Colonic mucosa (tissue), 4 donors: ENCODE data around the gene GATA5. TPM values are rescaled to one million over a fixed set of nuclear protein-coding genes. Genes with fewer than 3 reads are reported as not detected.
"Not testable (repeated sequence)": the region's sequence is repeated elsewhere in the genome, so short reads cannot be mapped to it uniquely, and the experiment has no call there.

Experiments used
- DNase-seq: peaks from one replicate; pipeline ENCODE4 v3.0.0-alpha.2; 2020
- H3K27ac ChIP-seq: fragments of 200-600 bp; one replicate; pipeline ENCODE4 v1.8.0; 2021
- H3K27me3 ChIP-seq: fragments of 200-600 bp; one replicate; pipeline ENCODE4 v1.8.0; 2021
- H3K36me3 ChIP-seq: fragments of 200-600 bp; one replicate; pipeline ENCODE4 v1.8.0; 2021
- H3K4me1 ChIP-seq: fragments of 200-600 bp; one replicate; pipeline ENCODE4 v1.8.0; 2021; ENCODE audit warnings: mild to moderate bottlenecking
- H3K4me3 ChIP-seq: fragments of 200-600 bp; one replicate; pipeline ENCODE4 v1.8.0; 2021
- H3K9ac ChIP-seq, 2 donors: one replicate each; pipeline ENCODE4 v1.7.0; 2013; ENCODE audit warnings: control low read depth in 2 of 2, low read depth in 2 of 2, low read length in 2 of 2
- H3K9me3 ChIP-seq: fragments of 200-600 bp; one replicate; pipeline ENCODE4 v1.8.0; 2021
- intact Hi-C: fragments of 100-400 bp; cut with DNase I; formaldehyde crosslinking; loops from one replicate; pipeline ENCODE4 v1.14.1; 2022
- total RNA-seq, 2 donors: library from RNA; stranded (reverse); fragmentation: NEBNext Ultra II Directional in 1 of 2; extraction: Animal tissue kit (Norgen Biotek cat#: 25700) in 1 of 2; gene quantifications; one replicate each; pipeline ENCODE4 v1.2.1, GENCODE V29; 2021
- TF ChIP-seq, protein P1 (sequence below): fragments of 200-600 bp; IDR thresholded peaks from one replicate; pipeline ENCODE4 v1.8.0; 2022; ENCODE audit warnings: antibody characterized with exemption, mild to moderate bottlenecking
- donor health status: healthy.
- donor health status: DM: no; HTN: no; CAD: no.
- donor health status: DM: no; HTN: no; CAD: no.

GATA5 gene
- total RNA-seq, 2 donors from 2014 or later, result 0.10 TPM; not detected in 1

GRCh38 chr20:62492711-62493110, 16.9 kb upstream of the GATA5 start:
- intact Hi-C loops, result loop anchor here (10.0 kb wide), 1 partner anchor 188 kb away; the partner anchor contains the start of gene ADRM1
- Histone ChIP-seq H3K27me3 (peaks cover 3% of the 10 kb centered on the region), H3K27ac (no peak overlapping the region), H3K9ac (no peak overlapping the region), H3K9me3 (no peaks in the 10 kb centered on the region), H3K4me1 (no peaks in the 10 kb centered on the region), H3K36me3 (no peaks in the 10 kb centered on the region), H3K4me3 (no peak overlapping the region)
- DNase-seq, result no peak
- TF ChIP-seq, protein P1, sequence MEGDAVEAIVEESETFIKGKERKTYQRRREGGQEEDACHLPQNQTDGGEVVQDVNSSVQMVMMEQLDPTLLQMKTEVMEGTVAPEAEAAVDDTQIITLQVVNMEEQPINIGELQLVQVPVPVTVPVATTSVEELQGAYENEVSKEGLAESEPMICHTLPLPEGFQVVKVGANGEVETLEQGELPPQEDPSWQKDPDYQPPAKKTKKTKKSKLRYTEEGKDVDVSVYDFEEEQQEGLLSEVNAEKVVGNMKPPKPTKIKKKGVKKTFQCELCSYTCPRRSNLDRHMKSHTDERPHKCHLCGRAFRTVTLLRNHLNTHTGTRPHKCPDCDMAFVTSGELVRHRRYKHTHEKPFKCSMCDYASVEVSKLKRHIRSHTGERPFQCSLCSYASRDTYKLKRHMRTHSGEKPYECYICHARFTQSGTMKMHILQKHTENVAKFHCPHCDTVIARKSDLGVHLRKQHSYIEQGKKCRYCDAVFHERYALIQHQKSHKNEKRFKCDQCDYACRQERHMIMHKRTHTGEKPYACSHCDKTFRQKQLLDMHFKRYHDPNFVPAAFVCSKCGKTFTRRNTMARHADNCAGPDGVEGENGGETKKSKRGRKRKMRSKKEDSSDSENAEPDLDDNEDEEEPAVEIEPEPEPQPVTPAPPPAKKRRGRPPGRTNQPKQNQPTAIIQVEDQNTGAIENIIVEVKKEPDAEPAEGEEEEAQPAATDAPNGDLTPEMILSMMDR, result no peak

DNA sequence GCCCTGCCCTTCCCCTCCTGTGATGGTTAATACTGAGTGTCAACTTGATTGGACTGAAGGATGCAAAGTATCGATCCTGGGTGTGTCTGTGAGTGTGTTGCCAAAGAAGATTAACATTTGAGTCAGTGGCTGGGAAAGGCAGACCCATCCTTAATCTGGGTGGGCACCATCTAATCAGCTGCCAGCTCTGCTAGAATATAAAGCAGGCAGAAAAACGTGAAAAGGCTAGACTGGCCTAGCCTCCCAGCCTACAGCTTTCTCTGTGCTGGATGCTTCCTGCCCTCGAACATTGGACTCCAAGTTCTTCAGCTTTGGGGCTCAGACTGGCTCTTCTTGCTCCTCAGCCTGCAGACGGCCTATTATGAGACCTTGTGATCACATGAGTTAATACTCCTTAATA, 15.0 kb upstream of the GATA5 start:
- not testable (repeated sequence) for H3K27ac ChIP-seq, H3K9ac ChIP-seq, H3K9me3 ChIP-seq, H3K27me3 ChIP-seq, H3K4me3 ChIP-seq, H3K4me1 ChIP-seq, H3K36me3 ChIP-seq, DNase-seq
- intact Hi-C loops, result loop anchor here (10.0 kb wide), 1 partner anchor 186 kb away; the partner anchor contains the start of gene ADRM1

- Histone ChIP-seq H3K4me1 (no peaks in the 10 kb centered on the region), H3K4me3 (no peak overlapping the region), H3K27me3 (peaks cover 16% of the 10 kb centered on the region), H3K9ac (no peak overlapping the region), H3K27ac (no peak overlapping the region), H3K9me3 (no peaks in the 10 kb centered on the region), H3K36me3 (no peaks in the 10 kb centered on the region)
- DNase-seq, result no peak
- intact Hi-C loops, result loop anchor here (10.0 kb wide), 1 partner anchor 185 kb away; the partner anchor contains the start of gene ADRM1
- TF ChIP-seq, protein P1, result no peak
Measured at GRCh38 chr20:62489932-62490263, 14.1 kb upstream of the GATA5 start.

DNA sequence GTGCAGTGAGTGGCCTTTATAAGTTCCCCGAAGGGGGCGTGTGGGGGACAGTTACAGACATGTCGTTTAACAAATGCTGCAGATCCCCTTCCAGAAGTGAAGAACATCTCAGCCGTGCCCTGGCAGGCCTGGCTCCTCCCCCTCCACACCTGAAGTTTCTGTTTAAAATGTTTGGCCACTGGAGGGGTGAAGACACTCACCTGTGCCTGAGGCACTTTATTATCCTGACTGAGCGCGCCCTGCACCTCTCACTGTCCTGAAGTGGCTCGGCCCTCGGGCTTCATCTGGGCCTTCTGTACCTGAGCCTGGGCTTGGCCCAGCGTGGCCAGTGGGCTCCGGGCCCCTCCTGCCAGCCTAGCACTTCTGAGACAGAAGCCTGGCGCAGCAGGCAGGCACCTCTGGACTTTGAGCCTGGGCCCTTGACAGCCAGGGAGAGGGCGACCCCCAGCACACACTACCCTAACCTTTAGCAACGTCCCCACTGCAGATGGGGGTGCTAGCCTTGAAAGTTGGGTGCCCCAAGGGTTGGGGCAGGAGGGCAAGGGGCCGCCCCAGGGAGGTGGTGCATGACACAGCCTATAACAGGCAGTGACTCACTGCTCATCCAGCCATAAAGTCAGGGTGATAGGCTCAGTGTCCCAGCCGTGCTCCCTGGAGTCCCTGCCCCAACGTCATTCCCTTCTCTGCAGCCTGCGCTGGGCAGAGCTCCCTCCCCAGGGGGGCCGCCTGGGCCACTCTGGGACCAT, 13.6 kb upstream of the GATA5 start:
- no peak for DNase-seq
- intact Hi-C loops, result no loop called here
- peaks cover 20% of the 10 kb centered on the region for H3K27me3 ChIP-seq

DNA sequence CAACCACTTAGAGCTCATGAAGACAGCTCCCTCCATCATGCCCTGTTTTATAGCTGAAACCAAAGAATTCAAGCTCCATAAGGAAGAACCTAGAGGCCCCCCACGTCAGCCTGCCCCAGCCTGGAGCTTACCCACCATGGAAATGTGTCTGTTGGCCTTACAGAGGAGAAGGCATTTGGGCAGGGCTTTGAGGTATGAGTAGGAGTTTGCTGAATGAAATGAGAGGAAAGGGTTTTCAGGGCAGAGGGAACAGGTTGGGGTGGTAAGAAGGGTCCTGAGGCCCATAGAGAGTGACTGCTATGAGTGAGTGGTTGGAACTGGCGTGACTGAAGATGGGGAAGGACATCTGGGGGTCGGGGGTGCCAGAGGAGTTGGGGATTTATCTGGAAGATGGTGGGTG, 12.7 kb upstream of the GATA5 start:
- no peak overlapping the region for H3K4me3 ChIP-seq
- H3K4me1 ChIP-seq, result no peaks in the 10 kb centered on the region
- peaks cover 25% of the 10 kb centered on the region for H3K27me3 ChIP-seq
- H3K9me3 ChIP-seq, result no peaks in the 10 kb centered on the region
- H3K36me3 ChIP-seq, result no peaks in the 10 kb centered on the region
- no peak for DNase-seq
- H3K27ac ChIP-seq, result no peak overlapping the region
- intact Hi-C loops, result no loop called here
- H3K9ac ChIP-seq, result no peak overlapping the region
- TF ChIP-seq, protein P1, result no peak

More for the DNA sequence above, 13.6 kb upstream of the GATA5 start:
- no peak overlapping the region for H3K9ac ChIP-seq
- H3K4me1 ChIP-seq, result no peaks in the 10 kb centered on the region
- H3K9me3 ChIP-seq, result no peaks in the 10 kb centered on the region
- H3K36me3 ChIP-seq, result no peaks in the 10 kb centered on the region
- no peak overlapping the region for H3K27ac ChIP-seq
- TF ChIP-seq, protein P1, result no peak
- no peak overlapping the region for H3K4me3 ChIP-seq

- no peak overlapping the region for H3K9ac ChIP-seq
- no peaks in the 10 kb centered on the region for H3K36me3 ChIP-seq
- H3K27ac ChIP-seq, result no peak overlapping the region
- no peak overlapping the region for H3K4me3 ChIP-seq
- H3K27me3 ChIP-seq, result peaks cover 30% of the 10 kb centered on the region
- no peak for DNase-seq
- H3K9me3 ChIP-seq, result no peaks in the 10 kb centered on the region
- intact Hi-C loops, result no loop called here
- no peaks in the 10 kb centered on the region for H3K4me1 ChIP-seq
- TF ChIP-seq, protein P1, result no peak
Measured at GRCh38 chr20:62487561-62488354, 12.0 kb upstream of the GATA5 start.
